ENCODE measurements around the gene MAGOHB. TPM values are rescaled to one million over a fixed set of nuclear protein-coding genes. Genes with fewer than 3 reads are reported as not detected.
"Not testable (repeated sequence)": the region's sequence is repeated elsewhere in the genome, so short reads cannot be mapped to it uniquely, and the experiment has no call there.

Gene MAGOHB
- total RNA-seq, 1 donor from 2014 or later: 30.5 TPM

DNA sequence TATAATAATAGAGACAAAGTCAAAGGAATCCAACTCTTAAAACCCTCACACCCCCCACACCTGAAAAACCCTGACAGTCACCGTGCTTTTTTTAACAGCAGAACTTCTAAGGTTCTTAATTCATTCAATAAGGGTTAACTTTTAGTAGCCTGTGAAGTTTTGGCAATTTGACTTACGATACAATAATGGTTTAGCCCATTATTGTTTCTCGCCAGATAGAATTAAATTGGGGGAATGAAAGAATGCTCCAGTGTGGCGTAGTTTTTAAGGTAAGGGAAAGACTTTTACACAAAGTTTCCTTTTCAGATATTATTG, 604 bp upstream of the MAGOHB start:
- Mint-ChIP-seq H3K9me3 (ENCODE audit: unreplicated experiment) (no peaks in the 10 kb centered on the region), H3K27me3 (ENCODE audit: low read depth, unreplicated experiment) (no peaks in the 10 kb centered on the region), H3K36me3 (ENCODE audit: low read depth, unreplicated experiment) (no peaks in the 10 kb centered on the region), H3K4me3 (ENCODE audit: unreplicated experiment) (peak overlapping the region; percentile 98), H3K27ac (ENCODE audit: unreplicated experiment) (peak overlapping the region; percentile 99), H3K4me1 (ENCODE audit: low read depth, unreplicated experiment) (peaks cover 22% of the 10 kb centered on the region)
- Histone ChIP-seq H3K9ac (ENCODE audit: low read length) (peak overlapping the region; percentile 94), H3K36me3 (ENCODE audit: insufficient read depth, low read length) (peaks cover 9% of the 10 kb centered on the region), H3K4me2 (ENCODE audit: low read length) (peak overlapping the region; percentile 87), H4K20me1 (ENCODE audit: insufficient read depth, low read length) (no peaks in the 10 kb centered on the region), H3K4me1 (ENCODE audit: insufficient read depth, low read length) (peaks cover 17% of the 10 kb centered on the region), H3K27me3 (ENCODE audit: insufficient read depth, low read length) (no peaks in the 10 kb centered on the region), H3K9me3 (ENCODE audit: insufficient read depth, low read depth, low read length) (no peaks in the 10 kb centered on the region), H3K27ac (ENCODE audit: low read depth, low read length) (peak overlapping the region; percentile 97), H2AFZ (ENCODE audit: low read depth, low read length) (peak overlapping the region; percentile 74), H3K4me3 (ENCODE audit: insufficient read depth, low read depth, low read length) (peak overlapping the region; percentile 78), H3K79me2 (ENCODE audit: insufficient read depth, low read length) (peaks cover 28% of the 10 kb centered on the region)
- FAIRE-seq: no peak
- TF ChIP-seq, protein P1, sequence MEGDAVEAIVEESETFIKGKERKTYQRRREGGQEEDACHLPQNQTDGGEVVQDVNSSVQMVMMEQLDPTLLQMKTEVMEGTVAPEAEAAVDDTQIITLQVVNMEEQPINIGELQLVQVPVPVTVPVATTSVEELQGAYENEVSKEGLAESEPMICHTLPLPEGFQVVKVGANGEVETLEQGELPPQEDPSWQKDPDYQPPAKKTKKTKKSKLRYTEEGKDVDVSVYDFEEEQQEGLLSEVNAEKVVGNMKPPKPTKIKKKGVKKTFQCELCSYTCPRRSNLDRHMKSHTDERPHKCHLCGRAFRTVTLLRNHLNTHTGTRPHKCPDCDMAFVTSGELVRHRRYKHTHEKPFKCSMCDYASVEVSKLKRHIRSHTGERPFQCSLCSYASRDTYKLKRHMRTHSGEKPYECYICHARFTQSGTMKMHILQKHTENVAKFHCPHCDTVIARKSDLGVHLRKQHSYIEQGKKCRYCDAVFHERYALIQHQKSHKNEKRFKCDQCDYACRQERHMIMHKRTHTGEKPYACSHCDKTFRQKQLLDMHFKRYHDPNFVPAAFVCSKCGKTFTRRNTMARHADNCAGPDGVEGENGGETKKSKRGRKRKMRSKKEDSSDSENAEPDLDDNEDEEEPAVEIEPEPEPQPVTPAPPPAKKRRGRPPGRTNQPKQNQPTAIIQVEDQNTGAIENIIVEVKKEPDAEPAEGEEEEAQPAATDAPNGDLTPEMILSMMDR (IDR thresholded peaks at IDR 0.05; ENCODE audit: insufficient read depth, low read depth, low read length): no peak
- no peak for TF ChIP-seq EZH2 (IDR thresholded peaks at IDR 0.05; ENCODE audit: insufficient read depth, low read length)
- no peak for DNase-seq (ENCODE audit: low read depth)

DNA sequence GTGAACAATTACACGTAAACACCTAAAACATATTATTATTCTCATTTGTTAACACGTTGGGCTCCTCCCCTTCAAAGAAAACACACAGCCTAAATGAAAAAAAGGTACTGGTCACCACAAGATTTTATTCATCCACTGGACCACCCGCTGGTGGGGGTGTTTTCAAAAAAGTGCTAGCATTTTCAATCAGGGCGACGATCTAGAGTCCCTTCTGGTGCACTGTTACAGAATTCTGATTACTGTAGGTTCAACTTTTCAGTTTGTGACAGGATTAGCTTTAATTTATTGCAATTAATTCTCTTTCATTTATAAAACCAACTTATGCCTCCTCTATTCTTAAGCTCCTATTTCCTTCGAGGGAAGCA, 443 bp downstream of the MAGOHB start:
- Histone ChIP-seq H2AFZ (ENCODE audit: low read depth, low read length) (peak overlapping the region; percentile 79), H3K4me3 (ENCODE audit: insufficient read depth, low read depth, low read length) (peak overlapping the region; percentile 78), H3K27me3 (ENCODE audit: insufficient read depth, low read length) (no peaks in the 10 kb centered on the region), H3K27ac (ENCODE audit: low read depth, low read length) (peak overlapping the region; percentile 97), H3K9me3 (ENCODE audit: insufficient read depth, low read depth, low read length) (no peaks in the 10 kb centered on the region), H3K9ac (ENCODE audit: low read length) (peak overlapping the region; percentile 94), H3K36me3 (ENCODE audit: insufficient read depth, low read length) (peaks cover 14% of the 10 kb centered on the region), H3K4me2 (ENCODE audit: low read length) (peak overlapping the region; percentile 87), H4K20me1 (ENCODE audit: insufficient read depth, low read length) (no peaks in the 10 kb centered on the region), H3K79me2 (ENCODE audit: insufficient read depth, low read length) (peaks cover 28% of the 10 kb centered on the region), H3K4me1 (ENCODE audit: insufficient read depth, low read length) (peaks cover 10% of the 10 kb centered on the region)
- Mint-ChIP-seq H3K4me1 (ENCODE audit: low read depth, unreplicated experiment) (peaks cover 13% of the 10 kb centered on the region), H3K36me3 (ENCODE audit: low read depth, unreplicated experiment) (no peaks in the 10 kb centered on the region), H3K27me3 (ENCODE audit: low read depth, unreplicated experiment) (no peaks in the 10 kb centered on the region), H3K27ac (ENCODE audit: unreplicated experiment) (peak overlapping the region; percentile 99), H3K9me3 (ENCODE audit: unreplicated experiment) (no peaks in the 10 kb centered on the region), H3K4me3 (ENCODE audit: unreplicated experiment) (peak overlapping the region; percentile 98)
- FAIRE-seq: no peak
- TF ChIP-seq, protein P1 (IDR thresholded peaks at IDR 0.05; ENCODE audit: insufficient read depth, low read depth, low read length): no peak
- no peak for TF ChIP-seq EZH2 (IDR thresholded peaks at IDR 0.05; ENCODE audit: insufficient read depth, low read length)
- DNase-seq (ENCODE audit: low read depth): no peak

DNA sequence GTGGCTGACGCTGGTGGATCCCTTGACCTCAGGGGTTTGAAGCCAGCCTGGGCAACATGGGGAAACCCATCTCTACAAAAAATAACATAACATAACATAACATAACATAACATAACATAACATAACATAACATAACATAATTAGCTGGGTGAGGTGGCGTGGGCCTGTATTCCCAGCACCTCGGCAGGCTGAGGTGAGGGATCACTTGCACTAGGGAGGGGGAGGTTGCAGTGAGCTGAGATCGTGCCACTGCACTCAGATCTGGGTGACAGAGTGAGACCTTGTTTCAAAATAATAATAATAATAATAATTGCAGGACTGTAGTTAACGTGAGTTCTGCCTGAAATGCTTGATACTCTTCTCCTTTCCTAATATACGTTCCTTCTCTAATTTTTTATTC, 1.3 kb downstream of the MAGOHB start:
- H3K27me3 Mint-ChIP-seq (ENCODE audit: low read depth, unreplicated experiment): no peaks in the 10 kb centered on the region
- peaks cover 7% of the 10 kb centered on the region for H3K4me1 ChIP-seq (ENCODE audit: insufficient read depth, low read length)
- no peaks in the 10 kb centered on the region for H3K36me3 Mint-ChIP-seq (ENCODE audit: low read depth, unreplicated experiment)
- peak overlapping the region; percentile 87 for H3K4me2 ChIP-seq (ENCODE audit: low read length)
- H3K9me3 Mint-ChIP-seq (ENCODE audit: unreplicated experiment): no peaks in the 10 kb centered on the region
- no peak for DNase-seq (ENCODE audit: low read depth)
- TF ChIP-seq, protein P1 (IDR thresholded peaks at IDR 0.05; ENCODE audit: insufficient read depth, low read depth, low read length): no peak
- no peak for TF ChIP-seq EZH2 (IDR thresholded peaks at IDR 0.05; ENCODE audit: insufficient read depth, low read length)
- no peaks in the 10 kb centered on the region for H3K27me3 ChIP-seq (ENCODE audit: insufficient read depth, low read length)
- no peaks in the 10 kb centered on the region for H3K9me3 ChIP-seq (ENCODE audit: insufficient read depth, low read depth, low read length)
- peak overlapping the region; percentile 98 for H3K4me3 Mint-ChIP-seq (ENCODE audit: unreplicated experiment)
- peak overlapping the region; percentile 94 for H3K9ac ChIP-seq (ENCODE audit: low read length)
- peak overlapping the region; percentile 99 for H3K27ac Mint-ChIP-seq (ENCODE audit: unreplicated experiment)
- H3K4me1 Mint-ChIP-seq (ENCODE audit: low read depth, unreplicated experiment): peaks cover 5% of the 10 kb centered on the region
- peaks cover 21% of the 10 kb centered on the region for H3K36me3 ChIP-seq (ENCODE audit: insufficient read depth, low read length)
- H2AFZ ChIP-seq (ENCODE audit: low read depth, low read length): no peak overlapping the region
- peak overlapping the region; percentile 97 for H3K27ac ChIP-seq (ENCODE audit: low read depth, low read length)
- no peaks in the 10 kb centered on the region for H4K20me1 ChIP-seq (ENCODE audit: insufficient read depth, low read length)
- H3K4me3 ChIP-seq (ENCODE audit: insufficient read depth, low read depth, low read length): peak overlapping the region; percentile 78
- FAIRE-seq: no peak
- H3K79me2 ChIP-seq (ENCODE audit: insufficient read depth, low read length): peaks cover 28% of the 10 kb centered on the region

DNA sequence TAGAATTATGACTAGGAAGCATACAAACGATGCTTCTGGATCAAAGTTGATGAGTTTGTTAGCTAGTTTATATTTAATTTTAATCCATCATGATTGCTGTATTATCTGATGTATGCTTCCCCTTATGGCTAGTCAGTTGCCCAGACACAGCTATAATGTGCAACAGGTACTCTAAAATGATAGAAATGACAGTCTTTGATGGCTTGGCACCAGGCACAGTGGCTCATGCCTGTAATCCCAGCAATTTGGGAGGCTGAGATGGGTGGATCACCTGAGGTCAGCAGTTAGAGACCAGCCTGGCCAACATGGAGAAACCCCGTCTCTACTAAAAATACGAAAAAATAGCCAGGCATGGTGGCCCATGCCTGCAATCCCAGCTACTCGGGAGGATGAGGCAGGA, 2.2 kb downstream of the MAGOHB start:
- not testable (repeated sequence) for H3K36me3 Mint-ChIP-seq (ENCODE audit: low read depth, unreplicated experiment); H3K9me3 ChIP-seq (ENCODE audit: insufficient read depth, low read depth, low read length); FAIRE-seq; H3K4me3 ChIP-seq (ENCODE audit: insufficient read depth, low read depth, low read length); H3K4me3 Mint-ChIP-seq (ENCODE audit: unreplicated experiment); H4K20me1 ChIP-seq (ENCODE audit: insufficient read depth, low read length); H3K9me3 Mint-ChIP-seq (ENCODE audit: unreplicated experiment); H3K27ac Mint-ChIP-seq (ENCODE audit: unreplicated experiment); H2AFZ ChIP-seq (ENCODE audit: low read depth, low read length); H3K4me1 ChIP-seq (ENCODE audit: insufficient read depth, low read length); H3K4me1 Mint-ChIP-seq (ENCODE audit: low read depth, unreplicated experiment); H3K4me2 ChIP-seq (ENCODE audit: low read length); H3K27ac ChIP-seq (ENCODE audit: low read depth, low read length); H3K27me3 Mint-ChIP-seq (ENCODE audit: low read depth, unreplicated experiment); H3K9ac ChIP-seq (ENCODE audit: low read length); H3K27me3 ChIP-seq (ENCODE audit: insufficient read depth, low read length); DNase-seq (ENCODE audit: low read depth)
- Histone ChIP-seq H3K79me2 (ENCODE audit: insufficient read depth, low read length) (peaks cover 28% of the 10 kb centered on the region), H3K36me3 (ENCODE audit: insufficient read depth, low read length) (peaks cover 23% of the 10 kb centered on the region)
